ENCODE results near the gene AKT3.
"Not testable (repeated sequence)": the region's sequence is repeated elsewhere in the genome, so short reads cannot be mapped to it uniquely, and the experiment has no call there.

Gene AKT3

GRCh38 chr1:243594455-243594854 is 255.6 kb downstream of the AKT3 start:
- DNase-seq, result no peak

- DNase-seq, result not testable (repeated sequence)
These were observed 260.8 kb downstream of the AKT3 start for GRCh38 chr1:243589286-243589685.

GRCh38 chr1:243587823-243588560 is 262.1 kb downstream of the AKT3 start:
- DNase-seq, result no peak

- no peak for DNase-seq
These were observed 262.8 kb downstream of the AKT3 start for GRCh38 chr1:243587285-243587684.

GRCh38 chr1:243585982-243586381 is 264.1 kb downstream of the AKT3 start:
- no peak for DNase-seq

GRCh38 chr1:243582326-243582725 is 267.7 kb downstream of the AKT3 start:
- DNase-seq, result no peak

- no peak for DNase-seq
These were observed 269.1 kb downstream of the AKT3 start for GRCh38 chr1:243580984-243581383.

GRCh38 chr1:243580072-243580471 is 270.0 kb downstream of the AKT3 start:
- DNase-seq, result no peak

- DNase-seq, result no peak
These were observed 275.0 kb downstream of the AKT3 start for GRCh38 chr1:243575070-243575469.

GRCh38 chr1:243572940-243573339 is 277.1 kb downstream of the AKT3 start:
- no peak for DNase-seq

GRCh38 chr1:243568793-243569192 is 281.2 kb downstream of the AKT3 start:
- no peak for DNase-seq

GRCh38 chr1:243564814-243565213 is 285.2 kb downstream of the AKT3 start:
- DNase-seq, result no peak

GRCh38 chr1:243563732-243564131 is 286.3 kb downstream of the AKT3 start:
- DNase-seq, result no peak

GRCh38 chr1:243562473-243562872 is 287.6 kb downstream of the AKT3 start:
- no peak for DNase-seq

- DNase-seq, result no peak
These were observed 288.3 kb downstream of the AKT3 start for GRCh38 chr1:243561588-243562319.

GRCh38 chr1:243559575-243560162 is 290.4 kb downstream of the AKT3 start:
- DNase-seq, result no peak

GRCh38 chr1:243558576-243558975 is 291.5 kb downstream of the AKT3 start:
- no peak for DNase-seq

- no peak for DNase-seq
These were observed 292.2 kb downstream of the AKT3 start for GRCh38 chr1:243557866-243558265.

- DNase-seq, result no peak
These were observed 295.4 kb downstream of the AKT3 start for GRCh38 chr1:243554686-243555085.

GRCh38 chr1:243553090-243553489 is 297.0 kb downstream of the AKT3 start:
- DNase-seq, result no peak

GRCh38 chr1:243550276-243550675 is 299.8 kb downstream of the AKT3 start:
- no peak for DNase-seq

GRCh38 chr1:243549791-243550190 is 300.3 kb downstream of the AKT3 start:
- peak; percentile 31 for DNase-seq

- no peak for DNase-seq
These were observed 300.9 kb downstream of the AKT3 start for GRCh38 chr1:243549108-243549507.

- DNase-seq, result no peak
These were observed 301.5 kb downstream of the AKT3 start for GRCh38 chr1:243548516-243548915.

Measured in NCI-H1048 (cell line).